Activated gamma-delta T cell treated with anti-CD3 and anti-CD28 coated beads, Interleukin-2, amount 50 U/mL, for 16 hours (primary cell): ENCODE results near the gene ZNF550.

Experiments used
- DNase-seq: peaks from one replicate; pipeline ENCODE4 v3.0.0-alpha.2; 2020; ENCODE audit warnings: low read depth

Gene ZNF550

GRCh38 chr19:57559404-57560025, at the start of gene ZNF550:
Gene ZNF550 (minus strand): TSS chr19:57559863. CDS start chr19:57559682, 181 bp downstream.
- peak; percentile 83 for DNase-seq

GRCh38 chr19:57606931-57607330, 47.3 kb upstream of the ZNF550 start:
- no peak for DNase-seq

- DNase-seq: peak; percentile 80
These were observed 40.2 kb upstream of the ZNF550 start, which contains the start of gene ZNF530 for GRCh38 chr19:57599761-57600383. Gene ZNF530 (plus strand): TSS chr19:57599885. CDS start chr19:57604346, 4,461 bp downstream.

GRCh38 chr19:57599377-57599760, 39.7 kb upstream of the ZNF550 start:
- no peak for DNase-seq

- DNase-seq: no peak
These were observed 27.9 kb upstream of the ZNF550 start for GRCh38 chr19:57587529-57587928.

- peak; percentile 80 for DNase-seq
These were observed 24.1 kb upstream of the ZNF550 start, which contains the start of gene ZIK1 for GRCh38 chr19:57583521-57584416. Gene ZIK1 (plus strand): TSS chr19:57584145. CDS start chr19:57584357, 212 bp downstream.

- no peak for DNase-seq
These were observed 23.4 kb upstream of the ZNF550 start for GRCh38 chr19:57583104-57583520.

GRCh38 chr19:57578487-57579205, 19.0 kb upstream of the ZNF550 start, which contains the start of gene ZNF416:
Gene ZNF416 (minus strand): TSS chr19:57578911. CDS start chr19:57578704, 207 bp downstream.
- DNase-seq: peak; percentile 92

- DNase-seq: no peak
These were observed 17.0 kb upstream of the ZNF550 start for GRCh38 chr19:57576661-57577060.

- no peak for DNase-seq
These were observed 12.8 kb upstream of the ZNF550 start for GRCh38 chr19:57572415-57572947.

- DNase-seq: no peak
These were observed 11.0 kb upstream of the ZNF550 start for GRCh38 chr19:57570707-57571106.

GRCh38 chr19:57566396-57567265, 7.0 kb upstream of the ZNF550 start:
- DNase-seq: no peak

- DNase-seq: no peak
These were observed 3.9 kb upstream of the ZNF550 start for GRCh38 chr19:57563547-57563946.

- DNase-seq: no peak
These were observed 407 bp upstream of the ZNF550 start for GRCh38 chr19:57560049-57560491.

GRCh38 chr19:57559008-57559403, 657 bp downstream of the ZNF550 start:
- DNase-seq: no peak

GRCh38 chr19:57558525-57558924, 1.1 kb downstream of the ZNF550 start:
- no peak for DNase-seq

GRCh38 chr19:57557659-57558058, 2.0 kb downstream of the ZNF550 start:
- no peak for DNase-seq

- no peak for DNase-seq
These were observed 7.2 kb downstream of the ZNF550 start for GRCh38 chr19:57552432-57552831.

GRCh38 chr19:57546513-57546912, 13.2 kb downstream of the ZNF550 start:
- DNase-seq: no peak

GRCh38 chr19:57537953-57538547, 21.6 kb downstream of the ZNF550 start:
- DNase-seq: no peak
